IPS-18a (cell line): ENCODE measurements around the gene KSR1.

Experiments
- H3K27ac ChIP-seq: one replicate; pipeline ENCODE4 v1.5.1; 2013; ENCODE audit warnings: low read length
- H3K27me3 ChIP-seq: one replicate; pipeline ENCODE4 v1.6.1; 2013; ENCODE audit warnings: mild to moderate bottlenecking, low read length; ENCODE audit not compliant: control insufficient read depth, insufficient read depth
- H3K36me3 ChIP-seq: one replicate; pipeline ENCODE4 v1.6.1; 2013; ENCODE audit warnings: low read depth, low read length; ENCODE audit not compliant: control insufficient read depth
- H3K4me1 ChIP-seq: one replicate; pipeline ENCODE4 v1.6.1; 2013; ENCODE audit warnings: low read depth, low read length; ENCODE audit not compliant: control insufficient read depth
- H3K4me3 ChIP-seq: one replicate; pipeline ENCODE4 v1.5.1; 2013; ENCODE audit warnings: low read length
- H3K9ac ChIP-seq: one replicate; pipeline ENCODE4 v1.6.1; 2013; ENCODE audit warnings: mild to moderate bottlenecking, low read length, moderate library complexity
- H3K9me3 ChIP-seq: one replicate; pipeline ENCODE4 v1.6.1; 2013; ENCODE audit warnings: low read depth, low read length; ENCODE audit not compliant: control insufficient read depth

Gene KSR1

DNA sequence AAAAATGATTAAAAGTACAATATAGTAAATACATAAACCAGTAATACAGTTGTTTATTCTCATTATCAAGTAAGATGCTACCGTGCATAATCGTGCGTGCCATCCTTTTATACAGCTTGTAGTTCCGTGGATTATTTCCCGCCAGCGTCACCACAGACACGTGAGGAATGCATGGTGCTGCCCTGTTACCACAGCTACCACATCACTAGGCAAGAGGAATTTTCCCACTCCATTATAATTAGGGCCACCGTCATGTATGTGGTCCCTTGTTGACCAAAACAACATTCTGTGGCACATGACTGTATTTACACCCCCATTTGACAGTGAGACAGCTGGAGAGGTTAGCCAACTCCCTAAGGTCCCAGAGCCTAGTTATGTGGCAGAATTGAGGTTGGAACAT, 144.2 kb downstream of the KSR1 start:
- Histone ChIP-seq H3K4me1 (no peaks in the 10 kb centered on the region), H3K9me3 (no peaks in the 10 kb centered on the region), H3K9ac (no peak overlapping the region), H3K4me3 (no peak overlapping the region), H3K27ac (no peak overlapping the region), H3K36me3 (peaks cover 4% of the 10 kb centered on the region), H3K27me3 (no peaks in the 10 kb centered on the region)

DNA sequence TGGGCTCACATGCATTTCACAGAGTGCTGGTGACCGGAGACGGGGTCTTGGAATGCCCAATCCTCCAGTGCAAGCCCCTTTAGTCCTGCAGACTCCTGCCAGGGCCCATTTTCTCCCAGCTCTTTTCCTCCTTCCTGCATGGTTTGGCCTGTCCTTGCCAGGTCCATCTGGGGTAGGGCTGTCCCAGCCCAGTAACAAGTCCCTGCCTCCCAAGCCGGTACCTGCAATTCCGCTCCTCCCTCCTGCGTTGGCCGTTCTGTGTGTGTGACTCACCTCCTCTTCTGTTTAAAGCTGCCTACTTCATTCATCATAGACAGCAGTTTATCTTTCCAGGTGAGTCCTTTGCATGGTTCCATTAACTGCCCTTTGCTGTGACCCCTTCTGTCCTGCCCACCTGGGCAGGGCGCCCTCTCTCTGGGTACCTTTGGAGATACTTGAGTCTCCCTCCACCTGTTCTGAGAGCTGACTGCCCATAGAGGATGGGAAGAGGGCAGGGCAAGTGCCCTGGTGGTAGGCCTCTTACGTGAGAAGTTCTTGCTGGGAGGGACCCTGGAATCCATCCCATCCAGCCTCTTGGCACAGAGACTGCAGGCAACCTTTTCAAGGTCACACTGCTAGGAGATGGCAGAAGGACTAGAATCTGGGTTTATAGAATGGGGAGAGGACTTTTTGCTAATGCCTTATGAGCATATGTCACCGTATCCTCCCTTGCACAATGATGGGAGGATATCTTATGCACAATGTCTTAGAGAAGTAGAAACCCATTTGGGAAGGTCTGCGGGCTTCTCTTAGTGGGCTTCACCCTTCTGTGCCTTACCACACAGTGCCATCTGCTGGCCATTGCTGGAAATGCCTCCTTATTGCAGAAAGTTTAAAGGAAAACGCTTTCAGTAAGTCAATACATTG, 145.1 kb downstream of the KSR1 start:
- Histone ChIP-seq H3K9me3 (no peaks in the 10 kb centered on the region), H3K4me3 (no peak overlapping the region), H3K27ac (no peak overlapping the region), H3K27me3 (no peaks in the 10 kb centered on the region), H3K36me3 (peaks cover 6% of the 10 kb centered on the region), H3K9ac (no peak overlapping the region), H3K4me1 (no peaks in the 10 kb centered on the region)

DNA sequence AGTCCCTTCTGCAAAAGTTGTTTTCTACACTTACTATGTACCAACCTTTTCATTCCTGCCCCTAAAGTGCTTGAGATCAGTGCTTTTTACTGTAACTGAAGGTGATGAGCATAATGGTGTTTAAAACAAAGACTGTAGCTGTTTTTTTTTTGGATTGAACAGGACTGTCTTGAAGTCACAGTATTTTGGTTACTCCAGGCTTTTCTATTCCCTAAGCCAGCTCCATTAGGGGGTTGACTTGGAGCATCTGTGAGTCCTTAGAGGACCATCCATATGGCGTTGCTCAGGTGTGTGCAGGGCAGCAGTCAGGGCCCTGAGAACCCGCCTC, 145.7 kb downstream of the KSR1 start:
- Histone ChIP-seq H3K9ac (no peak overlapping the region), H3K27me3 (no peaks in the 10 kb centered on the region), H3K4me1 (no peaks in the 10 kb centered on the region), H3K4me3 (no peak overlapping the region), H3K9me3 (no peaks in the 10 kb centered on the region), H3K27ac (no peak overlapping the region), H3K36me3 (peaks cover 8% of the 10 kb centered on the region)

DNA sequence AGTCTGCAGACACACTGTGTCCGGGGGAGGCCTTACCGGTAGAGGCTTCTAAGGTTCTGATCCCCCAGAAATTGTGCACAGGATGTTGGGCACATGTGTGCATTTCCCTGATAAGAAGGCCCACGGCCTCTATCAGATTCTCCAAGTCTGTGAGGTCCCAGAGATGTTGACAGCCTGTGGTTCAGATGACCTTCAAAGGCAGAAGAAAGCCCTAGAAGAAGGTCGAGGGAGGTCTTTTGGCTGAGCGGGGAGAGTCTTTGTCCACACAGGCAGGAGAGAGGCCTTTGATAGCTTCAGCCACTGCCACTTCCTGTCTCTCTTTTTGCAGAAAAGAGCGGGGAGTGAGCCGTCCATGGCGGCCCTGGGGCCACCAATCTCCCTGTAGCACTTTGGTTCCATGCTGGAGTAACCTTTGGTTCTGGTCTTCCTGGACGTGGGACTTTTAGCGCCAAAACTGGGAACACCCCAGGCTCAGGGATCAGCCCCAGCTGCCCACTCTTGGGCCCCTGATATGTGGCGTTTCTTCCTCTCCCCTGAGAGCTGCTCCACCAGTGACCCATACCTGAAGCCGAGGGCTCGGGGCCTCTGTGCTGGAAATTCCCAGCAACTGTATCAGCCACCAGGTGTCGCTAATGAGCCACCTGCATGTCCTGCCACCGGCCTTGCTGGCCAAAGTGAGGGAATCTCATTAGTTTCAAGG, 146.6 kb downstream of the KSR1 start:
- Histone ChIP-seq H3K9me3 (no peaks in the 10 kb centered on the region), H3K36me3 (peaks cover 4% of the 10 kb centered on the region), H3K27me3 (no peaks in the 10 kb centered on the region), H3K4me3 (no peak overlapping the region), H3K4me1 (no peaks in the 10 kb centered on the region), H3K27ac (no peak overlapping the region), H3K9ac (no peak overlapping the region)

DNA sequence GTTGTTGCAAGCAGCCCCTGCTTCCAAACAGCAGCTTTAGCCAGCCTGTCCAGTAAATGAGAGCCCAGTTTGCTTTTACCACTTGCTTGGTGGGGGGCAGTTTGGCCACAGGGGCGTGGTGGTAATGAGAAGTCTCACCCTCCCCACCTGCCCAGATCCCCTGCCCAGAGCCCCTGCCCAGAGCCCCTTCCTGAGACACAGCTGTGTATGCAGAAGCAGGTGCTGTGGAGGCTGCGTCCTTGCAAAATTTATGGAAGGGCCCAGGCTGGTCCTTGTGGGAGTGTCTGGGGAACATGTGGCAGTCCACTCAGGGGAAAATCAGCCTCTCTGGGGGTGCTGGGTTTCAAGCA, 147.1 kb downstream of the KSR1 start:
- Histone ChIP-seq H3K4me3 (no peak overlapping the region), H3K9ac (no peak overlapping the region), H3K27me3 (no peaks in the 10 kb centered on the region), H3K36me3 (peaks cover 4% of the 10 kb centered on the region), H3K27ac (no peak overlapping the region), H3K4me1 (no peaks in the 10 kb centered on the region), H3K9me3 (no peaks in the 10 kb centered on the region)

DNA sequence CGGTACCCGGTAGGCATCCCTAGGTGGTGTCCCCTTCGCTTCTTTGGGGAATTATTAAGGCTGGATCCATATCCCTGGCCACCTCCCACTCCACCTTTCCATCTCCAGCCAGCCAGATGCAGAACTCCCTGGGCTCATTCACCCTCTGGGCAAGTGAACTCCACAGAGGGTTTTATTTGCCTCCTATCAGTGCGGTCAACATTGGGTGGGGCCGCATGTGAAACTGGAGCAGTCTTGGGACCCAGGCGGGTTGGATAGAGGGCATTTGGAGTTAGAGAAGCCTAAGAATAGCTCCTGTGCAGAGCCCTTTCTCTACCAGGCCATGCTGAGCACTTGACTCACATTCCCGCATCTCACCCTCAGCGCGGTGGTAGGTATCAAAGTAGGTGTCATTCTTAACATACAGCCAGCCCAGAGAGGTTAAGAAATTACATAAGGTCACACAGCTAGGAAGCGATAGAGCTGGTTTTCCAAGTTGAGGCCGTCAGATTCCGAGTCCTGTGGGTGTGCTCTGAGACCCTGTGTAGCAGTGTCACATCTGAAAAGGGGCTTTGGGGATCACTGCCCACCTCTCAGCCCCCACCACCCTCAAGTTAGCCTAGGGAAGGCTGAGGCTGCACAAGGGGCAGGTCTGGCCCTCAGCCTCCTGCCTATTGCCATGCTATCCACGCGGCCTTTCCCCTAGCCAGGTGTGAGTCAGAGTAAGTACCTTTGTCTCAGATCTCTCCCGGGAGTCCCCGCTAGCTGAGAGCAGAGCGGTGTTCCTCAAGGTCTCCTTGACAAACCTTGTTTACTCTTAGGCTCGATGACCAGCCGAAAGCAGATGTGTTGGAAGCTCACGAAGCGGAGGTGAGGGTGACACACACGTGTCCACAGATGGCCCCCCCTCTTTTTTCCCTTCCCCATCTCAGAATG, 147.9 kb downstream of the KSR1 start:
- Histone ChIP-seq H3K27ac (no peak overlapping the region), H3K4me1 (no peaks in the 10 kb centered on the region), H3K36me3 (peaks cover 4% of the 10 kb centered on the region), H3K9me3 (no peaks in the 10 kb centered on the region), H3K4me3 (no peak overlapping the region), H3K9ac (no peak overlapping the region), H3K27me3 (no peaks in the 10 kb centered on the region)

DNA sequence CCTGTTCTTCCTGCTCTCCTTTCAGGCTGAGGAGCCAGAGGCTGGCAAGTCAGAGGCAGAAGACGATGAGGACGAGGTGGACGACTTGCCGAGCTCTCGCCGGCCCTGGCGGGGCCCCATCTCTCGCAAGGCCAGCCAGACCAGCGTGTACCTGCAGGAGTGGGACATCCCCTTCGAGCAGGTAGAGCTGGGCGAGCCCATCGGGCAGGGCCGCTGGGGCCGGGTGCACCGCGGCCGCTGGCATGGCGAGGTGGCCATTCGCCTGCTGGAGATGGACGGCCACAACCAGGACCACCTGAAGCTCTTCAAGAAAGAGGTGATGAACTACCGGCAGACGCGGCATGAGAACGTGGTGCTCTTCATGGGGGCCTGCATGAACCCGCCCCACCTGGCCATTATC, 149.2 kb downstream of the KSR1 start:
- Histone ChIP-seq H3K36me3 (peaks cover 4% of the 10 kb centered on the region), H3K27me3 (no peaks in the 10 kb centered on the region), H3K4me3 (no peak overlapping the region), H3K9me3 (no peaks in the 10 kb centered on the region), H3K9ac (no peak overlapping the region), H3K4me1 (no peaks in the 10 kb centered on the region), H3K27ac (no peak overlapping the region)

DNA sequence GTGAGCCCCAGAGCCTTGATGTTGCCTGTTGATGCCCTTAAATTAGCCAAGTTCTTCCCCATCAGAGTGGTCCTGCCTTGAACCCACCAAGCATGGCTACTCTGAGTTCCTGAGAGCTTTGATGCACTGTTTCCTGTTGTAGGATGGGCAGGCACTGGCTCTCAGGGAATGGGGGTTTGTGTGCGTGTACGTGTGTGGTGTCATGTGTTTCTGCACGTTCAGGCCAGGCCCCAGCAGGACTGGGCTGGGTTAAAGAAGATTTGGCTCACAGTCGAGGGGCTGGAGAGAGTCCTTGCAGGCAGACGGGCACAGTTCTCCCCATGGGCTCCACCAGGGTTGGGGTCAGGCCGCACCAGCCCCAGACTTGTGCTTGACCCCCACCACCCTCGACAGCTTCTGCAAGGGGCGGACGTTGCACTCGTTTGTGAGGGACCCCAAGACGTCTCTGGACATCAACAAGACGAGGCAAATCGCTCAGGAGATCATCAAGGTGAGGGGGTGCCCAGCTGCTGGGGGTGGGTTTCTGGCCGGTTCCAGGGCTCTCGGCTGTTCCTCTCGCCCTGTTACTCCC, 151.4 kb downstream of the KSR1 start:
- Histone ChIP-seq H3K27me3 (no peaks in the 10 kb centered on the region), H3K4me1 (no peaks in the 10 kb centered on the region), H3K9me3 (no peaks in the 10 kb centered on the region), H3K9ac (no peak overlapping the region), H3K36me3 (peaks cover 11% of the 10 kb centered on the region), H3K4me3 (no peak overlapping the region), H3K27ac (no peak overlapping the region)

DNA sequence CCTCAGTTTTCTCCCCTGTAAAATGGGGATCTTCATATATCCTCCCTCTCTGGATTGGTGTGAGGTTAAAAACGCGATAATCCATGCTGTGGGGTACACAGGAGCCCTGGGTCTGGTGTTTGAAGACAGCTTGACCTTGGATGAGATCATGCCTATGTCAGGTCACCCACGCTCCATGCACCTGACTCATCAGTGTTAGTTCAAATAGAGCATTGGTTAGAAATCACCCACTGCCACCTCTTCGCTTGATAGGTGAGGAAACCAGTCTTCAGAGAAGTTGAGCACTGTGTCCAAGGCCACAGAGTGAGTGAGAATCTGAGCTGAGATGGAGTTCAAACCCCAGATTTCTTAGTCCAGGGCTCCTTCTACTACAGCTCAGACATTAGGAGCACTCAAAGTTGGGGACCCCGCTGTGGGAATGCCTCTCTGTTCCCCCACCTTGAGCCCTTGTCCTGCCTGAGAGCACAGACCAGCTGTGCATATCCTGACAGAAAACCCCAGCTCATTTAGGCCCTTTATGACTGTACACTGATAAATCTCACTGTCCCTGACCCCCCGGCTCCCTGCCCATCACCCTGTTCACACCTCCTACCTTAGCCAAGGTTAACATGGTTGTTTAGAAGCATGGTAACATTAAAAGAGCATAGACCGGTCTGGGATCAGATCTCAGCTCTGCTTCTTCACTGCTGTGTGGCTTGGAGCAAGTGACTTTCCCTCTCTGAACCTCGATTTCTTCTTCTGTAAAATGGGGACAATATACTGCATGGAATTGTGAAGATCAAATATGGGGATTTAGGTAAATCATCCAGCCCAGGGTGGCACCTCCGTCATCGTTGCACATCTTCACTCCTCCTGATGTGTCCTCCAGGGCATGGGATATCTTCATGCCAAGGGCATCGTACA, 152.3 kb downstream of the KSR1 start:
- peaks cover 11% of the 10 kb centered on the region for H3K36me3 ChIP-seq
- no peak overlapping the region for H3K4me3 ChIP-seq
- H3K27ac ChIP-seq, result no peak overlapping the region
- no peaks in the 10 kb centered on the region for H3K9me3 ChIP-seq
- no peaks in the 10 kb centered on the region for H3K4me1 ChIP-seq
- no peaks in the 10 kb centered on the region for H3K27me3 ChIP-seq
- no peak overlapping the region for H3K9ac ChIP-seq

DNA sequence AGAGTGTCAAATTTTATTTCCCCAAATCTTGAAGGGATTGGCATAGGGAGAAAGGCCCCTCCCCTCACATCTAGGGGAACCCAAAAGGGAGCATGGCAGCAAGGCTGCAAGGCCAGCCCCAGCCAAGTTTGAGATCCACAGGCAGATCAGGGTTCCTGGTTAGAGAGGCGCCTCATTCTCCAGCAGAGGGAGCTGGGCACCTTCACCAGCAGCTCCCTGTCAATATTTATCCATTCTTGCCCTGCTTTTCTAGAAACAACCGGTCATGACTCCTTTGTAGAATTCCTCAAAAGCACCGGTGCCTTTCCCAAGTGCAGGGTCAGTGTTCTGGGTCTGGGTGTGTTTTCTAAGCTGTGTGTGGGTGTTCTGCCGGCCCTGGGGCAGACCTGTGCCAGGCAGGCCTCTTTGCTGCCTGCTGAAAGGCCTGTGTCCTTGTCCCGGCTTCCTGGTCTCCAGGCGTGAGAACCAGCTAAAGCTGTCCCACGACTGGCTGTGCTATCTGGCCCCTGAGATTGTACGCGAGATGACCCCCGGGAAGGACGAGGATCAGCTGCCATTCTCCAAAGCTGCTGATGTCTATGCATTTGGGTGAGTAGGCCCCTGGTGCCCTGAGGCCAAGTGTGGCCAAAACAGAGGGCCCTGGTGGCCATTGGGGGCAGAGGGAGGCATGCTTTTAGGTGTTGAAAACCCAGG, 153.5 kb downstream of the KSR1 start:
- Histone ChIP-seq H3K27me3 (no peaks in the 10 kb centered on the region), H3K4me1 (no peaks in the 10 kb centered on the region), H3K36me3 (peaks cover 11% of the 10 kb centered on the region), H3K27ac (no peak overlapping the region), H3K4me3 (no peak overlapping the region), H3K9ac (no peak overlapping the region), H3K9me3 (no peaks in the 10 kb centered on the region)
